ENCODE measurements around the gene NDRG4. TPM values are rescaled to one million over a fixed set of nuclear protein-coding genes. Genes with fewer than 3 reads are reported as not detected.

NDRG4 gene
- total RNA-seq, 2 donors from 2014 or later = 2.2 to 11.0 TPM

DNA sequence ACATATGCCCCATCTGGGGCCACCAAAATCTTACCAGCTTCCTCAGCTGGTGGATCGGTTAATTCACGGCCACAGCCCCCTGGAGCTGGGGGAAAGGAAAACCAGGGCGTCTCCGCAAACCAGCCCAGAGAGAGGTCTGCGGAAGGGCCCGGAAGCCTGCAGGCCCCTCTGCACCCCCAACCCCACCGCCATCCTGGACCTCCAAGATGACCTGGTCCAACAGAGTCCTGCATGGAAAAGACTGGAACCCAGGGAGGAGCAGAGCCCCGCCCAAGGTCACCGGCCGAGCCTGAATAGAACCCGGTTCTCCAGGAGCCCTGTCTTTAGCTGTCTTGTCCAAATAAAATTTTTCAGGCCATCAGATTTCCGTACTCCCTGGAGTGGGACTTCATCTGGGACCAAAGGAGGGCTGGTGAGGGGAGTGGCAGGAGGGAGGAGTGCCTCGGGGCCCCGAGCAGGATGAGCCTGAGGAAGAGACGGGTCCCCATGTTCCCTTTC, 37.4 kb upstream of the NDRG4 start:
- Histone ChIP-seq H3K36me3 (no peaks in the 10 kb centered on the region), H3K4me1 (ENCODE audit: control insufficient read depth in 1 of 2, low read depth in 2 of 2) (peaks cover 10 to 12% of the 10 kb centered on the region in 2 donors), H3K4me3 (no peak overlapping the region), H3K27me3 (replicated peaks; ENCODE audit: insufficient read depth) (no peaks in the 10 kb centered on the region), H3K27ac (no peak overlapping the region), H3K9me3 (no peaks in the 10 kb centered on the region)
- TF ChIP-seq, protein P1, sequence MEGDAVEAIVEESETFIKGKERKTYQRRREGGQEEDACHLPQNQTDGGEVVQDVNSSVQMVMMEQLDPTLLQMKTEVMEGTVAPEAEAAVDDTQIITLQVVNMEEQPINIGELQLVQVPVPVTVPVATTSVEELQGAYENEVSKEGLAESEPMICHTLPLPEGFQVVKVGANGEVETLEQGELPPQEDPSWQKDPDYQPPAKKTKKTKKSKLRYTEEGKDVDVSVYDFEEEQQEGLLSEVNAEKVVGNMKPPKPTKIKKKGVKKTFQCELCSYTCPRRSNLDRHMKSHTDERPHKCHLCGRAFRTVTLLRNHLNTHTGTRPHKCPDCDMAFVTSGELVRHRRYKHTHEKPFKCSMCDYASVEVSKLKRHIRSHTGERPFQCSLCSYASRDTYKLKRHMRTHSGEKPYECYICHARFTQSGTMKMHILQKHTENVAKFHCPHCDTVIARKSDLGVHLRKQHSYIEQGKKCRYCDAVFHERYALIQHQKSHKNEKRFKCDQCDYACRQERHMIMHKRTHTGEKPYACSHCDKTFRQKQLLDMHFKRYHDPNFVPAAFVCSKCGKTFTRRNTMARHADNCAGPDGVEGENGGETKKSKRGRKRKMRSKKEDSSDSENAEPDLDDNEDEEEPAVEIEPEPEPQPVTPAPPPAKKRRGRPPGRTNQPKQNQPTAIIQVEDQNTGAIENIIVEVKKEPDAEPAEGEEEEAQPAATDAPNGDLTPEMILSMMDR (IDR thresholded peaks at IDR 0.05) = no peak
- ATAC-seq (ENCODE audit: insufficient number of reproducible peaks, low FRiP score, low read depth) (no peak), DNase-seq (ENCODE audit: low spot score) (no peak)

DNA sequence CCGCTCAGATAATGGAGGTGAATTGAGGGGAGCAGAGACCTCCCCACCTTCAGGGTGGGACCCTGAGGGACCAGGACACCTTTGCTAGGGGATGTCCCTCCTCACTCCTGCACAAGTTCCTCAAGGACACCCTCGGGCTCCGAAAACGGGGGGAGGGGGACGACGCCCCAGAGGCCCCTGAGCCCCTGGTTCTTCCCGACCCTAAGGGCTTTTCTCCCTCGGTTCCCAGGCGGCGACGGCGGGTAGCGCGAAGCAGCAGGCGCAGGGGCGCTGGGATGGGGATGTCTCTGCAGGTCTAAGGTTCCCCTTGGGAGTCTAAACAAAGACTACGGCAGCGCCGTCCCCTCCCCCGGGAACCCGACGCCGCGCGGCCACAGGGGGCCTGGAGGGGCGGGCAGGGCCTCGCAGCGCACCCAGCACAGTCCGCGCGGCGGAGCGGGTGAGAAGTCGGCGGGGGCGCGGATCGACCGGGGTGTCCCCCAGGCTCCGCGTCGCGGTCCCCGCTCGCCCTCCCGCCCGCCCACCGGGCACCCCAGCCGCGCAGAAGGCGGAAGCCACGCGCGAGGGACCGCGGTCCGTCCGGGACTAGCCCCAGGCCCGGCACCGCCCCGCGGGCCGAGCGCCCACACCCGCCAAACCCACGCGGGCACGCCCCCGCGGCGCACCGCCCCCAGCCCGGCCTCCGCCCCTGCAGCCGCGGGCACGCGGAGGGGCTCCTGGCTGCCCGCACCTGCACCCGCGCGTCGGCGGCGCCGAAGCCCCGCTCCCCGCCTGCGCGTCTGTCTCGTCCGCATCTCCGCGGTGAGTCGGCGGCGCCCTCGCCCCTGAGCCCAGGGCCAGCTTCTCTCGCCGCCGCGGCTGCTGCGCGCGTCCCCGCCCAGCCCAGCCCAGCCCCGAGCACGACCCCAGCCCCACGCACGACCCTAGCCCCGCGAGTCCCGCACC, 36.7 kb upstream of the NDRG4 start:
- H3K4me3 ChIP-seq = peak overlapping the region; percentile 66
- no peaks in the 10 kb centered on the region for H3K27me3 ChIP-seq (replicated peaks; ENCODE audit: insufficient read depth)
- H3K4me1 ChIP-seq (ENCODE audit: control insufficient read depth in 1 of 2, low read depth in 2 of 2) = peaks cover 10 to 12% of the 10 kb centered on the region in 2 donors
- ATAC-seq (ENCODE audit: insufficient number of reproducible peaks, low FRiP score, low read depth) (no peak), DNase-seq (ENCODE audit: low spot score) (no peak)
- TF ChIP-seq, protein P1 (IDR thresholded peaks at IDR 0.05) = no peak
- H3K27ac ChIP-seq = no peak overlapping the region
- H3K36me3 ChIP-seq = no peaks in the 10 kb centered on the region
- H3K9me3 ChIP-seq = no peaks in the 10 kb centered on the region

DNA sequence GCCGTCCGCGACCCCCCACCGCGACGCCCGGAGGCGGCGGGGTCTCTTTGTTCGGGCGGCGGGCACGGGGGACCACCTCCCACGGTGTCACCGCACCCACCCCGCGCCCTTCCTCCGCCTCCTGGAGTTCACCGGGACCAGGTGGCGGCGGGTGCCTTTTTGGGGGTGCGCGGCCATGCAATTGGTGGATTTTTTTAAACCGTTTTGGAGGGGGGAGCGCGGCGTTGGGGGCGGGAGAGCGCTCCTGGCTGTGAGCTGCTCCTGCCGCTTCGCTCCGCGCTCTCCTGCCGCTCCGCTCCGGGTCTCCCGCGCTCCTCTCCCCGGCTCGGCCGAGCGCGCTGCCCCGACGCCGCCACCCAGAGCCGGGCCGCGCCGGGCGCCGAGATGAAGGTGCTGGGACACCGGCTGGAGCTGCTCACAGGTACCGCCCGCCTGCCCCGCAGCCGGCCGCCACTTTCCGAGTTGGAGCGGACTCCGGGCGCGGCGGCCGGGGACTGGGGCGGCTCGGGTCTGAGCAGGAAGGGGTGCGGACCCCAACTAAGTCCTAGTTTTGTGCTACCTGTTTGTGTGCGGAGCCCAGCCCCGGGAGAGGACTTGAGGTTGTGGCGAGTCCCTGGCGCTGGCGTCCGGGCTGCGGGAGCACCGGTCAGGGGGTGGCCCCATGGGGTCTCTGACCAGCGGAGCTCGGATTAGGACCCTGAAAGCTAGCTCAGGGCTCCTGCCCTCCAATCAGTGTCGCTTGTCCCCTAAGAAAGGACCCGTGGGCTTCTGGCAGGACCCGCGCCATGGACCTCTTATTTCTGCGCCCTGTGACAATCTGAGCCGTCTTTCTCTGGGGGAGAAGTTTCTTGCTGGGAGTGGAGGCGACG, 35.7 kb upstream of the NDRG4 start:
- no peak for ATAC-seq (ENCODE audit: insufficient number of reproducible peaks, low FRiP score, low read depth)
- no peak for DNase-seq (ENCODE audit: low spot score)
- H3K27ac ChIP-seq = no peak overlapping the region

DNA sequence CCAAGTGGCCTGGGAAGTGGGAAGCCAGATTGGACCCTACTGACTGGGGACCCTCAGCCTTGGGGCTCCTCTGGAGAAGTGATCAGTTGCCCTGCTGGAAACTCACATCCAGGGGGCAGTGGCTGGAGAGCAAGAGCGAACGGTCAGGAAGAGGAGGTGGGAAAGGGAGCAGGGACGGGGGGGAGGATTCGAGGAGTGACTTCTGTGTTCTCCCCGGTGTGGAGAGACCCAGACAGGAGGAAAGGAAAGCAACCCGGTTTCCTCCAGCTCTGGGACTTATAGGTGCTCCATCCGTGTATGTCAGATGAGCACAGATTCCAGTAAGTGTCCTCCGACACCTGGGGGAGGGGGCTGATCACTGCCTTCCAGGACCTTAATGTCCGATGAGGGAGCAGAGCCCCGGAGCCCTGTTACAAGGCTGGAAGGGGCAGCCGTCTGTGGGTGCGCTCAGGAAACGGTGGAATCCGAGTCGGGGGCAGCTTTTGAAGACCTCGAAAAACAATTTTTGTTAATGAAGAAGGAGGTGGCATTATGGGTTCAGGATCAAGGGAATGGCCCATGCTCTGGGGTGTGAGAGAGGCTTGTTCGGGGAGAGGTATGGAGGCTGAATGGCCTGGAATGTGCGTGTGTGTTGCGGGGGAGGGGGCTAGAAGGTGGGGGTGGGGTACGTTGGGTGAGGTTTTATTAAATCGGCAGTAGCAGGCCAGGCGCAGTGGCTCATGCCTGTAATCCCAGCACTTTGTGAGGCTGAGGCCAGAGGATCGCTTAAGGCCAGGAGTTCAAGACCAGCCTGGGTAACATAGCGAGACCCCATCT, 34.8 kb upstream of the NDRG4 start:
- DNase-seq (ENCODE audit: low spot score) (no peak), ATAC-seq (ENCODE audit: insufficient number of reproducible peaks, low FRiP score, low read depth) (no peak)
- Histone ChIP-seq H3K9me3 (no peaks in the 10 kb centered on the region), H3K36me3 (no peaks in the 10 kb centered on the region), H3K4me3 (peak overlapping the region; percentile 66), H3K4me1 (ENCODE audit: control insufficient read depth in 1 of 2, low read depth in 2 of 2) (peaks cover 10 to 12% of the 10 kb centered on the region in 2 donors), H3K27me3 (replicated peaks; ENCODE audit: insufficient read depth) (no peaks in the 10 kb centered on the region), H3K27ac (no peak overlapping the region)
- TF ChIP-seq, protein P1 (IDR thresholded peaks at IDR 0.05) = no peak

More for the DNA sequence above, 35.7 kb upstream of the NDRG4 start:
- TF ChIP-seq, protein P1 (IDR thresholded peaks at IDR 0.05) = no peak
- H3K4me3 ChIP-seq = peak overlapping the region; percentile 66
- no peaks in the 10 kb centered on the region for H3K36me3 ChIP-seq
- H3K9me3 ChIP-seq = no peaks in the 10 kb centered on the region
- peaks cover 10 to 12% of the 10 kb centered on the region in 2 donors for H3K4me1 ChIP-seq (ENCODE audit: control insufficient read depth in 1 of 2, low read depth in 2 of 2)
- H3K27me3 ChIP-seq (replicated peaks; ENCODE audit: insufficient read depth) = no peaks in the 10 kb centered on the region

All from thoracic aorta (tissue), 2 donors.